Measurements from ENCODE around the gene RTF1. TPM values are rescaled to one million over a fixed set of nuclear protein-coding genes. Genes with fewer than 3 reads are reported as not detected.

RTF1 gene
- total and polyA plus RNA-seq, 2 experiments from 2014 or later: 39.7 to 89.1 TPM

- peak overlapping the region; percentile 6 for H3K4me3 ChIP-seq
- H3K36me3 ChIP-seq: no peaks in the 10 kb centered on the region
- H3K27ac ChIP-seq: no peak overlapping the region
- peaks cover 100% of the 10 kb centered on the region for H3K27me3 ChIP-seq
- no peak for TF ChIP-seq CTCF (IDR thresholded peaks at IDR 0.05; ENCODE audit: low read depth, low read length)
- no peaks in the 10 kb centered on the region for H3K4me1 ChIP-seq (ENCODE audit: low read depth)
- no peaks in the 10 kb centered on the region for H3K9me3 ChIP-seq (ENCODE audit: low read depth)
- peak in 1 of 2 donors; percentile 15 for DNase-seq (ENCODE audit: low read depth in 1 of 2, low spot score in 1 of 2)
Measured at GRCh38 chr15:41501931-41502794, 85.3 kb downstream of the RTF1 start.

- Histone ChIP-seq H3K9me3 (ENCODE audit: low read depth) (no peaks in the 10 kb centered on the region), H3K27ac (no peak overlapping the region), H3K36me3 (no peaks in the 10 kb centered on the region), H3K4me1 (ENCODE audit: low read depth) (no peaks in the 10 kb centered on the region), H3K27me3 (peaks cover 100% of the 10 kb centered on the region), H3K4me3 (no peak overlapping the region)
- DNase-seq (ENCODE audit: low read depth in 1 of 2, low spot score in 1 of 2): no peak
- TF ChIP-seq CTCF (IDR thresholded peaks at IDR 0.05; ENCODE audit: low read depth, low read length): no peak
Measured at GRCh38 chr15:41502795-41503668, 86.1 kb downstream of the RTF1 start.

GRCh38 chr15:41503669-41504010 lies 86.7 kb downstream of the RTF1 start:
- peaks cover 100% of the 10 kb centered on the region for H3K27me3 ChIP-seq
- H3K27ac ChIP-seq: no peak overlapping the region
- no peak overlapping the region for H3K4me3 ChIP-seq
- TF ChIP-seq CTCF (IDR thresholded peaks at IDR 0.05; ENCODE audit: low read depth, low read length): no peak
- H3K4me1 ChIP-seq (ENCODE audit: low read depth): no peaks in the 10 kb centered on the region
- H3K36me3 ChIP-seq: no peaks in the 10 kb centered on the region
- no peak for DNase-seq (ENCODE audit: low read depth in 1 of 2, low spot score in 1 of 2)
- no peaks in the 10 kb centered on the region for H3K9me3 ChIP-seq (ENCODE audit: low read depth)

- Histone ChIP-seq H3K36me3 (no peaks in the 10 kb centered on the region), H3K4me1 (ENCODE audit: low read depth) (no peaks in the 10 kb centered on the region), H3K4me3 (no peak overlapping the region), H3K27me3 (peaks cover 100% of the 10 kb centered on the region), H3K27ac (no peak overlapping the region), H3K9me3 (ENCODE audit: low read depth) (no peaks in the 10 kb centered on the region)
- no peak for DNase-seq (ENCODE audit: low read depth in 1 of 2, low spot score in 1 of 2)
- no peak for TF ChIP-seq CTCF (IDR thresholded peaks at IDR 0.05; ENCODE audit: low read depth, low read length)
Measured at GRCh38 chr15:41504751-41505492, 88.0 kb downstream of the RTF1 start.

- H3K4me3 ChIP-seq: no peak overlapping the region
- no peaks in the 10 kb centered on the region for H3K36me3 ChIP-seq
- DNase-seq (ENCODE audit: low read depth in 1 of 2, low spot score in 1 of 2): no peak
- no peaks in the 10 kb centered on the region for H3K9me3 ChIP-seq (ENCODE audit: low read depth)
- TF ChIP-seq CTCF (IDR thresholded peaks at IDR 0.05; ENCODE audit: low read depth, low read length): no peak
- H3K27me3 ChIP-seq: peaks cover 100% of the 10 kb centered on the region
- no peak overlapping the region for H3K27ac ChIP-seq
- no peaks in the 10 kb centered on the region for H3K4me1 ChIP-seq (ENCODE audit: low read depth)
Measured at GRCh38 chr15:41505776-41506175, 88.9 kb downstream of the RTF1 start.
